HEK293 (cell line): ENCODE results near the gene CCDC78.

Experiments used
- CTCF ChIA-PET: fragments of 350-600 bp; formaldehyde crosslinking; extraction: SDS; loops from one replicate; lab custom pipeline; 2021; ENCODE audit warnings: antibody characterized with exemption; lab: Yijun Ruan, JAX
- POLR2A ChIA-PET: fragments of 300-600 bp; formaldehyde crosslinking; extraction: SDS; loops from one replicate; lab custom pipeline; 2020; ENCODE audit warnings: antibody characterized with exemption, inconsistent platforms; lab: Yijun Ruan, JAX
- H3K27ac ChIP-seq: fragments of 200-500 bp; sonication (Bioruptor generic); 2 replicates; pipeline ENCODE4 v1.5.1; 2014; ENCODE audit warnings: low read depth, low read length, control low read depth, inconsistent platforms; ENCODE audit errors: extremely low read depth
- H3K36me3 ChIP-seq, 2 experiments: fragments of 200-500 bp in 1 of 2; sonication (Bioruptor generic) in 1 of 2; 1 replicate in 1 of 2; 2 replicates in 1 of 2; pipeline ENCODE4 v1.5.1; 2014 to 2017; ENCODE audit warnings: inconsistent platforms in 2 of 2, low read length in 2 of 2; ENCODE audit not compliant: control insufficient read depth in 2 of 2, insufficient read depth in 1 of 2
- H3K4me1 ChIP-seq: fragments of 200-500 bp; sonication (Bioruptor generic); 2 replicates; pipeline ENCODE4 v1.5.1; 2014; ENCODE audit warnings: mild to moderate bottlenecking, low read length, inconsistent platforms; ENCODE audit not compliant: control insufficient read depth, insufficient read depth
- H3K4me3 ChIP-seq: 2 replicates; pipeline ENCODE4 v1.5.1; 2011; ENCODE audit warnings: low read depth, mild to moderate bottlenecking, control low read depth, low read length, moderate library complexity
- H3K9me3 ChIP-seq: fragments of 200-500 bp; sonication (Bioruptor generic); 2 replicates; pipeline ENCODE4 v1.5.1; 2014; ENCODE audit warnings: low read depth, low read length, inconsistent platforms; ENCODE audit not compliant: control insufficient read depth, insufficient read depth
- GFI1B ChIP-seq: fragments of 450-650 bp; formaldehyde crosslinking; IDR thresholded peaks from 2 replicates; pipeline ENCODE4 v1.5.1; 2016; ENCODE audit warnings: missing biosample characterization, missing genetic modification characterization
- GLI4 ChIP-seq: fragments of 450-650 bp; formaldehyde crosslinking; IDR thresholded peaks from 2 replicates; pipeline ENCODE4 v1.5.1; 2016; ENCODE audit warnings: missing biosample characterization, missing genetic modification characterization
- HIC1 ChIP-seq: fragments of 450-650 bp; formaldehyde crosslinking; IDR thresholded peaks from 2 replicates; pipeline ENCODE4 v1.5.1; 2016; ENCODE audit warnings: missing biosample characterization, missing genetic modification characterization
- KLF1 ChIP-seq: fragments of 450-650 bp; formaldehyde crosslinking; IDR thresholded peaks from 2 replicates; pipeline ENCODE4 v1.5.1; 2016; ENCODE audit warnings: missing biosample characterization, missing genetic modification characterization
- KLF17 ChIP-seq: fragments of 450-650 bp; formaldehyde crosslinking; IDR thresholded peaks from 2 replicates; pipeline ENCODE4 v1.5.1; 2016; ENCODE audit warnings: missing biosample characterization, missing genetic modification characterization
- PATZ1 ChIP-seq: fragments of 450-650 bp; formaldehyde crosslinking; IDR thresholded peaks from 2 replicates; pipeline ENCODE4 v1.5.1; 2016; ENCODE audit warnings: missing biosample characterization, missing genetic modification characterization
- ZEB2 ChIP-seq: fragments of 450-650 bp; formaldehyde crosslinking; IDR thresholded peaks from 2 replicates; pipeline ENCODE4 v1.5.1; 2016; ENCODE audit warnings: missing biosample characterization, missing genetic modification characterization
- ZIC2 ChIP-seq: fragments of 450-650 bp; formaldehyde crosslinking; IDR thresholded peaks from 2 replicates; pipeline ENCODE4 v1.5.1; 2016; ENCODE audit warnings: missing biosample characterization, missing genetic modification characterization
- ZNF354C ChIP-seq: fragments of 450-650 bp; formaldehyde crosslinking; IDR thresholded peaks from 2 replicates; pipeline ENCODE4 v1.5.1; 2016; ENCODE audit warnings: missing biosample characterization, missing genetic modification characterization, low read depth, borderline replicate concordance
- ZNF555 ChIP-seq: fragments of 450-650 bp; formaldehyde crosslinking; conservative IDR thresholded peaks from 2 replicates; pipeline ENCODE4 v1.5.1; 2017; ENCODE audit warnings: missing biosample characterization, mild to moderate bottlenecking, missing genetic modification characterization, inconsistent platforms
- ZNF571 ChIP-seq: fragments of 450-650 bp; formaldehyde crosslinking; IDR thresholded peaks from 2 replicates; pipeline ENCODE4 v1.5.0; 2017; ENCODE audit warnings: missing biosample characterization, missing genetic modification characterization
- ZNF600 ChIP-seq: fragments of 450-650 bp; formaldehyde crosslinking; IDR thresholded peaks from 2 replicates; pipeline ENCODE4 v1.5.1; 2016; ENCODE audit warnings: missing biosample characterization, missing genetic modification characterization
- ZNF776 ChIP-seq: fragments of 450-650 bp; formaldehyde crosslinking; IDR thresholded peaks from 2 replicates; pipeline ENCODE4 v1.5.0; 2017; ENCODE audit warnings: missing biosample characterization, missing genetic modification characterization, borderline replicate concordance
- ZSCAN30 ChIP-seq: fragments of 450-650 bp; IDR thresholded peaks from 2 replicates; pipeline ENCODE4 v1.5.1; 2018; ENCODE audit warnings: missing biosample characterization, mild to moderate bottlenecking, missing genetic modification characterization, moderate library complexity
- TF ChIP-seq, protein P1 (sequence below): fragments of 450-650 bp; formaldehyde crosslinking; IDR thresholded peaks from 2 replicates; pipeline ENCODE4 v1.5.1; 2017; ENCODE audit warnings: missing biosample characterization, missing genetic modification characterization

Gene CCDC78

DNA sequence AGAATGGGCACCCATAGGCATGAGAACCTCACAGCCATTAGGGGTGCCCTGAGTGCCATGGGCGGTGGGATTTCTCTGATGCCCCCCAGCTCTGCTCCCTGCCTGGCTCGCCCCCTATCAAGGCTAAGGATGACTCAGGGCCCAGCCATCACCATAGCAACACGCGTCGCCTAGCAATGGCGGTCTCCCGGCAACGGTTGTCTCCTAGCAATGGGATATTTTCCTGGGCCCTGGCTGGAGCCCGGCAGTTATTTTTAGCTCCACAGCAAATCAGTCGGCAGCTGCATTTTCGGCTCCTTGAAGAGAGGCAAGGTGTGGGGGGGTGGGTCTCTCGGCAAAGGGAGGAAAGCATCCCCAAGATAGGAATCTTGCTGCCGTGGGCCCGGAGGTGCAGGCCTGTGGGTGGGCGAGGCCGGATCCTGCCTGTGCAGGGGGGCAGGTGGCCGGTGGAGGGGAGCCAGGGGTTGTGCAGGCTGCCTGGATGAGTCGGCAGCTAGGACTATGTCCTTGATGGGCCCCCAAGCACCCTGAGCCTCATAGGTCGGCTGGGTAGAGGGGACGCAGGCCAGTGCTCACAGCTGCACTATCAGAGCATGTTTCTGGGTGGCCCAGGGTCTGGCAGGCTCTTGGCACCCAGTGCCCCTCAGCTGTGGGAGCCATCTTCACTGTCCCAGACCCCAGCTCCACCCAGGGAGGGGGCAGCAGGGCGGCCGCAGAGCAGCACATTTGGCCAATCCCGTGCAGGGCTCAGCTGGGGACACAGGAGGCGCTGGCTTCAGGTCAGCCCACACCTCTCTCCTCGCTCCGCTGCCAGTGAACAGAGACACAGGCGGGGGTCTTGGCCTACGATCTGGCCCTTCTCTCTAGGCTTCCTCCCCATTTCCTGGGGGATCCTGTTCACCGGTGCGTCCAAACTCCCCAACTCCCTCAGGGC is 16.4 kb downstream of the CCDC78 start (continued):
- TF ChIP-seq ZNF571 = no peak
- TF ChIP-seq, protein P1, sequence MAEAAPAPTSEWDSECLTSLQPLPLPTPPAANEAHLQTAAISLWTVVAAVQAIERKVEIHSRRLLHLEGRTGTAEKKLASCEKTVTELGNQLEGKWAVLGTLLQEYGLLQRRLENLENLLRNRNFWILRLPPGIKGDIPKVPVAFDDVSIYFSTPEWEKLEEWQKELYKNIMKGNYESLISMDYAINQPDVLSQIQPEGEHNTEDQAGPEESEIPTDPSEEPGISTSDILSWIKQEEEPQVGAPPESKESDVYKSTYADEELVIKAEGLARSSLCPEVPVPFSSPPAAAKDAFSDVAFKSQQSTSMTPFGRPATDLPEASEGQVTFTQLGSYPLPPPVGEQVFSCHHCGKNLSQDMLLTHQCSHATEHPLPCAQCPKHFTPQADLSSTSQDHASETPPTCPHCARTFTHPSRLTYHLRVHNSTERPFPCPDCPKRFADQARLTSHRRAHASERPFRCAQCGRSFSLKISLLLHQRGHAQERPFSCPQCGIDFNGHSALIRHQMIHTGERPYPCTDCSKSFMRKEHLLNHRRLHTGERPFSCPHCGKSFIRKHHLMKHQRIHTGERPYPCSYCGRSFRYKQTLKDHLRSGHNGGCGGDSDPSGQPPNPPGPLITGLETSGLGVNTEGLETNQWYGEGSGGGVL (tag by site-specific recombination) = no peak
- TF ChIP-seq PATZ1 (tag by site-specific recombination) = peak; percentile 49; the same call in 1 of the 2 replicates
- no peak for TF ChIP-seq GFI1B (tag by site-specific recombination)
- no peak for TF ChIP-seq ZNF555 (tag by site-specific recombination)
- TF ChIP-seq ZNF354C = no peak

- ChIA-PET POLR2A (interaction anchor here (0.6 to 1.8 kb wide), 8 partner anchors 12 to 417 kb away, joined by 3 to 12 read pairs (median 6); partner anchors contain the start of genes ANTKMT, CHTF18, GNG13 and RPUSD1), CTCF (interaction anchor here (1.1 to 5.7 kb wide), 3 partner anchors 13 to 347 kb away, joined by 3 to 119 read pairs (median 7); partner anchors contain the start of genes ANTKMT, CHTF18 and RPUSD1)
- TF ChIP-seq GFI1B (tag by site-specific recombination) (no peak), ZEB2 (tag by site-specific recombination) (peak; percentile 88)
- Histone ChIP-seq H3K36me3 (no peaks in the 10 kb centered on the region), H3K4me1 (peaks cover 5% of the 10 kb centered on the region), H3K9me3 (no peaks in the 10 kb centered on the region), H3K4me3 (no peak overlapping the region), H3K27ac (no peak overlapping the region)
Observed at GRCh38 chr16:708959-709358, 17.3 kb downstream of the CCDC78 start.

DNA sequence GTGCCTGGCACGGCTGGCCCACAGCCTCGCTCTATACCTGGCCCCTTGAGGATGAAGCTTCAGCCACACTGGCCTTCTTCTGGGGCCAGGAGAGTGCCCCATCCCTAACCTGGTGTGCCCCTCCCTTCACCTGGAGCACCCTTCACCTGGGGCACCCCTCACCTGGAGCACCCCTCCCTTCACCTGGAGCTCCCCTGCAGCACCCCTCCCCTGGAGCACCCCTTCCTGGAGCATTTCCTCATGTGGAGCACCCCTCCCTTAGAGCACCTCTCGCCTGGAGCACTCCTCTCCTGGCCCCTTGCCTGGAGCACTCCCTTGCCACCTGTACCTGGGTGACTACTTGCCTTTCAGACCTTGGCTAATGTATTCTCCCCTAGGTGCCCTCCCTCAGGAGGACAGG is 18.2 kb downstream of the CCDC78 start:
- no peak overlapping the region for H3K4me3 ChIP-seq
- no peak overlapping the region for H3K27ac ChIP-seq
- TF ChIP-seq ZEB2 (tag by site-specific recombination) = peak; percentile 85
- TF ChIP-seq ZSCAN30 (tag by site-specific recombination) = no peak
- no peaks in the 10 kb centered on the region for H3K36me3 ChIP-seq
- POLR2A ChIA-PET = interaction anchor here (1.2 to 2.3 kb wide), 3 partner anchors 9 to 28 kb away, joined by 3 to 8 read pairs (median 3); partner anchors contain the start of genes ANTKMT and STUB1
- H3K9me3 ChIP-seq = no peaks in the 10 kb centered on the region
- CTCF ChIA-PET = interaction anchor here (0.6 kb wide), 1 partner anchor 570 kb away, joined by 4 read pairs; no protein-coding TSS in a partner anchor
- peaks cover 5% of the 10 kb centered on the region for H3K4me1 ChIP-seq

DNA sequence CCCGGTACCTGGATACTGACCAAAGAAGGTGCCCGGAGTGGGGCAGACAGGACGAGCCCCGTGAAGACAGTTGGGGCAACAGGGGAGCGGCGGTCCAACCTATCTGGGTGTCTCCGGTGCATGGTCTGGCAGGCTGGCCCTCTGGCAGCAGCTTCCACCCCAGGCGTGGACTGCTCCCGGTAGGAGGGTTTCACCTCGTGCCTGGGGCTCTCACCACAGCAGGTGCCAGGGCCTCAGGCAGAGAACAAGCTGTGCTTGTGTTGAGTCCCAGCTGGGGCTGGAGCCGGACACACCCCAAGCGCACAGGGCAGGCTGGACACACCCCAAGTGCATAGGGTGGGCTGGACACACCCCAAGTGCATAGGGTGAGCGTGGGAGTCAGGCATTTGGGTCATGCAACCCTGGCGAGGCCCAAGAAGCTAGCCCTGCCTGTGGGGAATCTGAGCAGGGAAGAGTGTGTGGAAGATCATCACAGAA is 19.1 kb downstream of the CCDC78 start:
- H3K27ac ChIP-seq = no peak overlapping the region
- no peaks in the 10 kb centered on the region for H3K9me3 ChIP-seq
- no peak overlapping the region for H3K4me3 ChIP-seq
- ChIA-PET POLR2A (interaction anchor here (0.6 to 2.3 kb wide), 5 partner anchors 9 to 42 kb away, joined by 3 to 8 read pairs (median 3); partner anchors contain the start of genes ANTKMT and STUB1), CTCF (interaction anchor here (1.0 to 1.1 kb wide), 2 partner anchors 9 to 79 kb away, joined by 3 to 5 read pairs; no protein-coding TSS in a partner anchor)
- peaks cover 5% of the 10 kb centered on the region for H3K4me1 ChIP-seq
- no peaks in the 10 kb centered on the region for H3K36me3 ChIP-seq
- TF ChIP-seq HIC1 (tag by site-specific recombination) (peak; percentile 64; the same call in 1 of the 2 replicates), KLF1 (tag by site-specific recombination) (peak; percentile 99), GLI4 (tag by site-specific recombination) (no peak), ZNF600 (peak; percentile 23; the same call in 1 of the 2 replicates), ZIC2 (tag by site-specific recombination) (peak; percentile 97), ZNF776 (tag by site-specific recombination) (no peak), KLF17 (tag by site-specific recombination) (peak; percentile 85)
